ENCODE results near the gene SPINK9. TPM values are rescaled to one million over a fixed set of nuclear protein-coding genes. Genes with fewer than 3 reads are reported as not detected.

The SPINK9 gene
- polyA plus RNA-seq, 2 of the 4 experiments (the other 2 are of a cell fraction) = not detected

DNA sequence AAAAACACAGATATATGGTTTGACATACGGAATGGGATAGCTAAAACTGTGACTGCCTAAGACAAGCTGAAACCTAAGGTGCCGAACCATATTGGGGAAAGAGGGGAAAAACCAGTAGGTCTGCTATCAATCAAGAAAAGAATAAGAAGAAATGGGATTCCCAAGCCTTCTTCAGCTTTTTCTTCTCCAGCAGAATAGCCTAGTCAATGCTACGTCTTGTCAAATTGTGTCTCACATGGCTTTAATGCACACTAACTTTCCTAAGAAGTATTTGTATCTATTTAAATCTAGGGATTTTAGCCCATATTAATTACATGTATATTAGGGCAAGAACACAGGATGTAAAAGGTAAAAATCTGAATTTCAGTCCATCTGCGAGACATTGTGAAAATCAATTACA is 47.6 kb downstream of the SPINK9 start:
- ATAC-seq (no peak), DNase-seq (ENCODE audit: low read depth in 1 of 2, low spot score in 1 of 2) (no peak), FAIRE-seq (no peak)
- TF ChIP-seq RNF2 (IDR thresholded peaks at IDR 0.05; ENCODE audit: borderline replicate concordance, low read depth) (no peak), HEYL (CRISPR knock-in tag; IDR thresholded peaks at IDR 0.05) (no peak), MAFK (IDR thresholded peaks at IDR 0.05; ENCODE audit: partially characterized antibody) (no peak)
- peaks cover 13% of the 10 kb centered on the region; the same call in 2 of the 3 replicates for H3K4me1 ChIP-seq
- H3K27ac ChIP-seq = peak overlapping the region; percentile 90 to 92; a peak in 5 of 6 replicates
- H3K4me2 ChIP-seq = peak overlapping the region; percentile 89
- H3K9me3 ChIP-seq = no peaks in the 10 kb centered on the region
- CTCF ChIA-PET = interaction anchor here (0.9 to 1.1 kb wide), 2 partner anchors 8 to 204 kb away, joined by 3 to 5 read pairs; no protein-coding TSS in a partner anchor
- POLR2A ChIA-PET = no interaction called here
- H3K4me3 ChIP-seq = peak overlapping the region; percentile 92
- 93% methylated on average over 4 of the region's 4 CpGs for WGBS (ENCODE audit: missing lambda C conversion rate)

DNA sequence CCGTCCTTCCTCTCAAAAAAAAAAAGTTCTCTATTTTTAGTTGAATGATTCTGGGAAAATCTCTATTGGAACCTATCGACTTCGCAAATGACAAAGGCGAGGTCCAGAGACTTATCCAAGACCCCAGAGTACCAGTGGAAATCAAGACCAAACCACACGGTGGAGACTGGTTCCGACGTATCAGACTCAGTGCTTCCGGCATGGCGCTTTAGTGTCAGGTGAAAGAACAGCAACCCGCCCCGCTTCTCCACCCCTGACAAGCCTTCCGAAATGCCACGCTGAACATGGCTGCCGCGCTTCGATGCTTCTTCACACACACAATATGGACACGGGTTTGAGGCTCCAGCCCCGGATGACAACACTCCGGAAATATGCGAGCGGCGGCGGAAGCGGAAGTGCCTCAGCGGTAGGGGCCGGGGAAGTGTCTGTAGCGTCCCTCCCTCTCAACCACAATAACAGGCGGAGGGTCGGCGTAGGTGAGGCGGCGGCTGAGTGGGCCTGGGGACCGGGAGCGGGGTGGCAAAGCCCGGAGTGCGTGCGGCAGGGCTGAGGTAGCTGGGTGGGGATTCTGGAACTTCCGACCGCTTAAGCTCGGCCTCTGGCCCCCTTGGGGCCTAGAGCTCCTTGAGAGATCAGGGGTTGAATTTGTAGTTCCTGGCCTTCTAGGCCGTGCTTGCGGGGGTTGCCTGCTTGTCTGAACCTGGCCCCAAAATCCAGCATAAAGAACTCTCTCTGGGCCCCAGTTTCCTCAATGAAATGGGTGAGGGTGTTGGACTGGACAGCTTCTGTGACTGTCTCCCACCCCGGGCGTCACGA is 48.4 kb downstream of the SPINK9 start, which contains the start of gene FBXO38:
TSS of gene FBXO38 (plus strand) at position 395 of the 816 bp plus-strand sequence. CDS start 10,819 bp downstream, outside the sequence.
- WGBS (ENCODE audit: missing lambda C conversion rate) = 4% methylated on average over 34 of the region's 45 CpGs
- H3K9me3 ChIP-seq = no peaks in the 10 kb centered on the region
- no peak for FAIRE-seq
- TF ChIP-seq ESRRA (IDR thresholded peaks at IDR 0.05; ENCODE audit: borderline replicate concordance, low read length) (peak; percentile 9; the same call in 1 of the 2 replicates), HEYL (CRISPR knock-in tag; IDR thresholded peaks at IDR 0.05) (no peak), ZC3H11A (IDR thresholded peaks at IDR 0.05) (no peak), KDM1A (IDR thresholded peaks at IDR 0.05; ENCODE audit: low read depth) (no peak), FOSB (CRISPR knock-in tag; IDR thresholded peaks at IDR 0.05) (no peak), RFX5 (IDR thresholded peaks at IDR 0.05) (no peak), CBX8 (IDR thresholded peaks at IDR 0.05) (no peak), TP53 (CRISPR knock-in tag; IDR thresholded peaks at IDR 0.05) (no peak), JUNB (IDR thresholded peaks at IDR 0.05) (no peak), CBX2 (IDR thresholded peaks at IDR 0.05; ENCODE audit: borderline replicate concordance, low read depth) (no peak), HOXA7 (CRISPR knock-in tag; IDR thresholded peaks at IDR 0.05) (no peak), EHF (CRISPR knock-in tag; IDR thresholded peaks at IDR 0.05) (no peak), RARB (CRISPR knock-in tag; IDR thresholded peaks at IDR 0.05) (0 out of 2 replicates have a peak, but pooled peaks have one; percentile 57), ZFP36 (IDR thresholded peaks at IDR 0.05; ENCODE audit: borderline replicate concordance, partially characterized antibody) (no peak), RCOR1 (IDR thresholded peaks at IDR 0.05; ENCODE audit: low read depth, low read length) (no peak), ZNF302 (CRISPR knock-in tag; IDR thresholded peaks at IDR 0.05) (no peak), POLR2AphosphoS2 (conservative IDR thresholded peaks at IDR 0.05; ENCODE audit: low read length) (no peak), FOXS1 (CRISPR knock-in tag; IDR thresholded peaks at IDR 0.05) (no peak), RNF2 (IDR thresholded peaks at IDR 0.05; ENCODE audit: borderline replicate concordance, low read depth) (no peak), MAZ (IDR thresholded peaks at IDR 0.05; ENCODE audit: borderline replicate concordance, low read depth, low read length) (no peak), MAFK (IDR thresholded peaks at IDR 0.05; ENCODE audit: partially characterized antibody) (no peak), MYC (IDR thresholded peaks at IDR 0.05; ENCODE audit: borderline replicate concordance, low read length) (no peak), PHF8 (IDR thresholded peaks at IDR 0.05; ENCODE audit: borderline replicate concordance, low read depth) (peak; percentile 99), ZSCAN20 (CRISPR knock-in tag; IDR thresholded peaks at IDR 0.05) (no peak)
- TF ChIP-seq, protein P1, sequence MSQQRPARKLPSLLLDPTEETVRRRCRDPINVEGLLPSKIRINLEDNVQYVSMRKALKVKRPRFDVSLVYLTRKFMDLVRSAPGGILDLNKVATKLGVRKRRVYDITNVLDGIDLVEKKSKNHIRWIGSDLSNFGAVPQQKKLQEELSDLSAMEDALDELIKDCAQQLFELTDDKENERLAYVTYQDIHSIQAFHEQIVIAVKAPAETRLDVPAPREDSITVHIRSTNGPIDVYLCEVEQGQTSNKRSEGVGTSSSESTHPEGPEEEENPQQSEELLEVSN (IDR thresholded peaks at IDR 0.05; ENCODE audit: borderline replicate concordance, low read depth) = peak; percentile 77; the same call in 1 of the 2 replicates
- TF ChIP-seq, protein P2, sequence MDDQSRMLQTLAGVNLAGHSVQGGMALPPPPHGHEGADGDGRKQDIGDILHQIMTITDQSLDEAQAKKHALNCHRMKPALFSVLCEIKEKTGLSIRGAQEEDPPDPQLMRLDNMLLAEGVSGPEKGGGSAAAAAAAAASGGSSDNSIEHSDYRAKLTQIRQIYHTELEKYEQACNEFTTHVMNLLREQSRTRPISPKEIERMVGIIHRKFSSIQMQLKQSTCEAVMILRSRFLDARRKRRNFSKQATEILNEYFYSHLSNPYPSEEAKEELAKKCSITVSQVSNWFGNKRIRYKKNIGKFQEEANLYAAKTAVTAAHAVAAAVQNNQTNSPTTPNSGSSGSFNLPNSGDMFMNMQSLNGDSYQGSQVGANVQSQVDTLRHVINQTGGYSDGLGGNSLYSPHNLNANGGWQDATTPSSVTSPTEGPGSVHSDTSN (IDR thresholded peaks at IDR 0.05) = no peak
- TF ChIP-seq, protein P3, sequence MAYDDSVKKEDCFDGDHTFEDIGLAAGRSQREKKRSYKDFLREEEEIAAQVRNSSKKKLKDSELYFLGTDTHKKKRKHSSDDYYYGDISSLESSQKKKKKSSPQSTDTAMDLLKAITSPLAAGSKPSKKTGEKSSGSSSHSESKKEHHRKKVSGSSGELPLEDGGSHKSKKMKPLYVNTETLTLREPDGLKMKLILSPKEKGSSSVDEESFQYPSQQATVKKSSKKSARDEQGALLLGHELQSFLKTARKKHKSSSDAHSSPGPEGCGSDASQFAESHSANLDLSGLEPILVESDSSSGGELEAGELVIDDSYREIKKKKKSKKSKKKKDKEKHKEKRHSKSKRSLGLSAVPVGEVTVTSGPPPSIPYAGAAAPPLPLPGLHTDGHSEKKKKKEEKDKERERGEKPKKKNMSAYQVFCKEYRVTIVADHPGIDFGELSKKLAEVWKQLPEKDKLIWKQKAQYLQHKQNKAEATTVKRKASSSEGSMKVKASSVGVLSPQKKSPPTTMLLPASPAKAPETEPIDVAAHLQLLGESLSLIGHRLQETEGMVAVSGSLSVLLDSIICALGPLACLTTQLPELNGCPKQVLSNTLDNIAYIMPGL (CRISPR knock-in tag; IDR thresholded peaks at IDR 0.05; ENCODE audit: borderline replicate concordance) = 0 out of 2 replicates have a peak, but pooled peaks have one; percentile 68
- TF ChIP-seq, protein P4, sequence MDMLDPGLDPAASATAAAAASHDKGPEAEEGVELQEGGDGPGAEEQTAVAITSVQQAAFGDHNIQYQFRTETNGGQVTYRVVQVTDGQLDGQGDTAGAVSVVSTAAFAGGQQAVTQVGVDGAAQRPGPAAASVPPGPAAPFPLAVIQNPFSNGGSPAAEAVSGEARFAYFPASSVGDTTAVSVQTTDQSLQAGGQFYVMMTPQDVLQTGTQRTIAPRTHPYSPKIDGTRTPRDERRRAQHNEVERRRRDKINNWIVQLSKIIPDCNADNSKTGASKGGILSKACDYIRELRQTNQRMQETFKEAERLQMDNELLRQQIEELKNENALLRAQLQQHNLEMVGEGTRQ (IDR thresholded peaks at IDR 0.05) = no peak
- TF ChIP-seq, protein P5, sequence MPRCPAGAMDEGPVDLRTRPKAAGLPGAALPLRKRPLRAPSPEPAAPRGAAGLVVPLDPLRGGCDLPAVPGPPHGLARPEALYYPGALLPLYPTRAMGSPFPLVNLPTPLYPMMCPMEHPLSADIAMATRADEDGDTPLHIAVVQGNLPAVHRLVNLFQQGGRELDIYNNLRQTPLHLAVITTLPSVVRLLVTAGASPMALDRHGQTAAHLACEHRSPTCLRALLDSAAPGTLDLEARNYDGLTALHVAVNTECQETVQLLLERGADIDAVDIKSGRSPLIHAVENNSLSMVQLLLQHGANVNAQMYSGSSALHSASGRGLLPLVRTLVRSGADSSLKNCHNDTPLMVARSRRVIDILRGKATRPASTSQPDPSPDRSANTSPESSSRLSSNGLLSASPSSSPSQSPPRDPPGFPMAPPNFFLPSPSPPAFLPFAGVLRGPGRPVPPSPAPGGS (IDR thresholded peaks at IDR 0.05) = no peak
- TF ChIP-seq, protein P6, sequence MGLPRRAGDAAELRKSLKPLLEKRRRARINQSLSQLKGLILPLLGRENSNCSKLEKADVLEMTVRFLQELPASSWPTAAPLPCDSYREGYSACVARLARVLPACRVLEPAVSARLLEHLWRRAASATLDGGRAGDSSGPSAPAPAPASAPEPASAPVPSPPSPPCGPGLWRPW (IDR thresholded peaks at IDR 0.05) = no peak

More for the DNA sequence above, 48.4 kb downstream of the SPINK9 start, which contains the start of gene FBXO38:
- H3K4me3 ChIP-seq = peak within 1 kb of the TSS; percentile 92
- peak within 1 kb of the TSS; percentile 90 to 92 for H3K27ac ChIP-seq
- ATAC-seq (peak; percentile 100), DNase-seq (ENCODE audit: low read depth in 1 of 2, low spot score in 1 of 2) (peak; percentile 91 to 97)
- peak within 1 kb of the TSS; percentile 96 for H3K4me2 ChIP-seq
- ChIA-PET POLR2A (interaction anchor here (0.7 to 1.2 kb wide), 2 partner anchors 17 to 28 kb away, joined by 3 to 4 read pairs; no protein-coding TSS in a partner anchor), CTCF (interaction anchor here (0.8 to 1.1 kb wide), 4 partner anchors 9 to 205 kb away, joined by 3 to 5 read pairs (median 4); no protein-coding TSS in a partner anchor)
- H3K4me1 ChIP-seq = peaks cover 13% of the 10 kb centered on the region; the same call in 2 of the 3 replicates

All from A549 (cell line).